Measurements from ENCODE around the gene NT5C1A. TPM values are rescaled to one million over a fixed set of nuclear protein-coding genes. Genes with fewer than 3 reads are reported as not detected.

The NT5C1A gene
- total and polyA plus RNA-seq, 2 experiments from 2014 or later, result 1.0 to 5.1 TPM

- Histone ChIP-seq H3K9me3 (ENCODE audit: low read depth) (no peaks in the 10 kb centered on the region), H3K9me2 (replicated peaks; ENCODE audit: insufficient read depth) (no peaks in the 10 kb centered on the region), H4K20me1 (ENCODE audit: insufficient read depth, poor library complexity, severe bottlenecking) (no peaks in the 10 kb centered on the region), H3K27me3 (no peaks in the 10 kb centered on the region), H3K36me3 (replicated peaks; ENCODE audit: insufficient read depth, low read depth) (no peaks in the 10 kb centered on the region), H3K4me2 (no peak overlapping the region), H3K4me1 (ENCODE audit: insufficient read depth) (no peaks in the 10 kb centered on the region), H3K79me2 (no peaks in the 10 kb centered on the region), H2AFZ (no peak overlapping the region), H3K4me3 (no peak overlapping the region), H3K27ac (no peak overlapping the region)
- TF ChIP-seq CTCF (IDR thresholded peaks at IDR 0.05; ENCODE audit: poor library complexity) (no peak), EZH2phosphoT487 (IDR thresholded peaks at IDR 0.05; ENCODE audit: low read depth, severe bottlenecking, unreplicated experiment) (no peak), EZH2 (IDR thresholded peaks at IDR 0.05; ENCODE audit: borderline replicate concordance) (no peak)
- DNase-seq (ENCODE audit: low spot score), result no peak
- WGBS (ENCODE audit: low lambda C conversion rate, missing lambda C conversion rate), result 77% methylated on average over 5 of the region's 5 CpGs
Observed at GRCh38 chr1:39655578-39656268, 16.2 kb downstream of the NT5C1A start.

GRCh38 chr1:39654291-39654690 lies 17.6 kb downstream of the NT5C1A start:
- TF ChIP-seq CTCF (IDR thresholded peaks at IDR 0.05; ENCODE audit: poor library complexity) (no peak), EZH2 (IDR thresholded peaks at IDR 0.05; ENCODE audit: borderline replicate concordance) (no peak), EZH2phosphoT487 (IDR thresholded peaks at IDR 0.05; ENCODE audit: low read depth, severe bottlenecking, unreplicated experiment) (no peak)
- no peak for DNase-seq (ENCODE audit: low spot score)
- 89% methylated on average over 7 of the region's 7 CpGs for WGBS (ENCODE audit: low lambda C conversion rate, missing lambda C conversion rate)
- no peak overlapping the region for H3K4me2 ChIP-seq
- no peaks in the 10 kb centered on the region for H3K79me2 ChIP-seq
- H4K20me1 ChIP-seq (ENCODE audit: insufficient read depth, poor library complexity, severe bottlenecking), result no peaks in the 10 kb centered on the region
- H3K9me3 ChIP-seq (ENCODE audit: low read depth), result no peaks in the 10 kb centered on the region
- no peak overlapping the region for H3K4me3 ChIP-seq
- H3K27me3 ChIP-seq, result no peaks in the 10 kb centered on the region
- no peaks in the 10 kb centered on the region for H3K4me1 ChIP-seq (ENCODE audit: insufficient read depth)
- H3K27ac ChIP-seq, result no peak overlapping the region
- H2AFZ ChIP-seq, result no peak overlapping the region
- H3K9me2 ChIP-seq (replicated peaks; ENCODE audit: insufficient read depth), result no peaks in the 10 kb centered on the region
- H3K36me3 ChIP-seq (replicated peaks; ENCODE audit: insufficient read depth, low read depth), result no peaks in the 10 kb centered on the region

- Histone ChIP-seq H3K9me3 (ENCODE audit: low read depth) (no peaks in the 10 kb centered on the region), H4K20me1 (ENCODE audit: insufficient read depth, poor library complexity, severe bottlenecking) (no peaks in the 10 kb centered on the region), H3K27ac (no peak overlapping the region), H3K4me2 (no peak overlapping the region), H3K4me1 (ENCODE audit: insufficient read depth) (no peaks in the 10 kb centered on the region), H3K36me3 (replicated peaks; ENCODE audit: insufficient read depth, low read depth) (no peaks in the 10 kb centered on the region), H3K4me3 (no peak overlapping the region), H3K27me3 (no peaks in the 10 kb centered on the region), H3K9me2 (replicated peaks; ENCODE audit: insufficient read depth) (no peaks in the 10 kb centered on the region), H2AFZ (no peak overlapping the region), H3K79me2 (no peaks in the 10 kb centered on the region)
- 14% methylated on average over 8 of the region's 8 CpGs for WGBS (ENCODE audit: low lambda C conversion rate, missing lambda C conversion rate)
- TF ChIP-seq CTCF (IDR thresholded peaks at IDR 0.05; ENCODE audit: poor library complexity) (peak; percentile 90), EZH2 (IDR thresholded peaks at IDR 0.05; ENCODE audit: borderline replicate concordance) (no peak), EZH2phosphoT487 (IDR thresholded peaks at IDR 0.05; ENCODE audit: low read depth, severe bottlenecking, unreplicated experiment) (no peak)
- DNase-seq (ENCODE audit: low spot score), result peak; percentile 90
Observed at GRCh38 chr1:39653546-39654031, 18.3 kb downstream of the NT5C1A start.

Measured in hepatocyte (in vitro differentiated cells).